Esophagus (tissue), 2 donors: Measurements from ENCODE around the gene DLGAP5. TPM values are rescaled to one million over a fixed set of nuclear protein-coding genes. Genes with fewer than 3 reads are reported as not detected.
A peak's percentile ranks its signal among the peaks of the same experiment; 100 is the strongest.

Source experiments
- H3K27ac ChIP-seq, 2 donors: one replicate each; pipeline ENCODE4 v1.5.1; 2013; ENCODE audit warnings: low read depth in 2 of 2, mild to moderate bottlenecking in 2 of 2, inconsistent platforms in 1 of 2, low read length in 1 of 2, moderate library complexity in 1 of 2
- H3K27me3 ChIP-seq, 2 donors: one replicate each; pipeline ENCODE4 v1.6.1; 2013; ENCODE audit warnings: low read length in 2 of 2, control low read depth in 1 of 2, mild to moderate bottlenecking in 1 of 2; ENCODE audit not compliant: insufficient read depth in 2 of 2, control insufficient read depth in 1 of 2
- H3K36me3 ChIP-seq, 2 donors: one replicate each; pipeline ENCODE4 v1.6.1; 2013; ENCODE audit warnings: low read length in 1 of 2; ENCODE audit not compliant: control insufficient read depth in 2 of 2, insufficient read depth in 2 of 2
- H3K4me1 ChIP-seq, 2 donors: one replicate each; pipeline ENCODE4 v1.6.1; 2013; ENCODE audit warnings: low read length in 1 of 2; ENCODE audit not compliant: control insufficient read depth in 2 of 2, insufficient read depth in 2 of 2
- H3K4me3 ChIP-seq, 2 donors: one replicate each; pipeline ENCODE4 v1.5.1; 2013; ENCODE audit warnings: low read length in 2 of 2, mild to moderate bottlenecking in 2 of 2, low read depth in 1 of 2, moderate library complexity in 1 of 2
- H3K9me3 ChIP-seq, 2 donors: one replicate each; pipeline ENCODE4 v1.6.1; 2013; ENCODE audit warnings: mild to moderate bottlenecking in 2 of 2, low read depth in 1 of 2, low read length in 1 of 2, moderate library complexity in 1 of 2; ENCODE audit not compliant: control insufficient read depth in 2 of 2, insufficient read depth in 1 of 2
- WGBS, 2 donors: extraction: QIAGEN DNeasy Blood & Tissue Kit; methylation state at CpG; one replicate each; pipeline ENCODE4 v1.1.7; 2013; 5-methylcytosine and 5-hydroxymethylcytosine counted together
- polyA plus RNA-seq, 2 donors: library from polyadenylated mRNA; stranded (reverse); fragments of 200-250 nt; gene quantifications; one replicate each; pipeline ENCODE4 v1.2.3, GENCODE V29; 2013
- donor health status: healthy with polysubstance abuse.
- donor health status: Bipolar disorder and iron deficiency.

Gene DLGAP5
- polyA plus RNA-seq, 2 donors = 1.4 to 6.0 TPM

GRCh38 chr14:55221186-55221585 lies 29.8 kb upstream of the DLGAP5 start:
- no peaks in the 10 kb centered on the region for H3K36me3 ChIP-seq
- 71 to 82% methylated on average over 4 of the region's 4 CpGs for WGBS, 2 donors
- H3K9me3 ChIP-seq = no peaks in the 10 kb centered on the region
- H3K27ac ChIP-seq = peak overlapping the region in 1 of 2 donors; percentile 49
- H3K27me3 ChIP-seq = no peaks in the 10 kb centered on the region
- no peak overlapping the region for H3K4me3 ChIP-seq
- no peaks in the 10 kb centered on the region for H3K4me1 ChIP-seq

- Histone ChIP-seq H3K36me3 (no peaks in the 10 kb centered on the region), H3K4me1 (no peaks in the 10 kb centered on the region), H3K4me3 (no peak overlapping the region), H3K27me3 (no peaks in the 10 kb centered on the region), H3K27ac (no peak overlapping the region), H3K9me3 (no peaks in the 10 kb centered on the region)
- 92 to 100% methylated on average over 1 of the region's 1 CpG for WGBS, 2 donors
Measured at GRCh38 chr14:55220230-55220629, 28.8 kb upstream of the DLGAP5 start.

GRCh38 chr14:55212634-55213033 lies 21.2 kb upstream of the DLGAP5 start:
- Histone ChIP-seq H3K4me1 (no peaks in the 10 kb centered on the region), H3K4me3 (no peak overlapping the region), H3K27ac (no peak overlapping the region), H3K9me3 (no peaks in the 10 kb centered on the region), H3K27me3 (no peaks in the 10 kb centered on the region), H3K36me3 (no peaks in the 10 kb centered on the region)
- 72 to 79% methylated on average over 10 of the region's 10 CpGs for WGBS, 2 donors

GRCh38 chr14:55207832-55208231 lies 16.4 kb upstream of the DLGAP5 start:
- Histone ChIP-seq H3K4me1 (no peaks in the 10 kb centered on the region), H3K36me3 (no peaks in the 10 kb centered on the region), H3K27ac (no peak overlapping the region), H3K4me3 (no peak overlapping the region), H3K27me3 (no peaks in the 10 kb centered on the region), H3K9me3 (no peaks in the 10 kb centered on the region)
- 66 to 81% methylated on average over 2 of the region's 2 CpGs for WGBS, 2 donors

GRCh38 chr14:55206175-55206693 lies 14.8 kb upstream of the DLGAP5 start:
- Histone ChIP-seq H3K4me3 (no peak overlapping the region), H3K4me1 (no peaks in the 10 kb centered on the region)

GRCh38 chr14:55201219-55202101 lies 10.1 kb upstream of the DLGAP5 start:
- no peak overlapping the region for H3K27ac ChIP-seq
- H3K4me3 ChIP-seq = no peak overlapping the region
- H3K27me3 ChIP-seq = no peaks in the 10 kb centered on the region
- no peaks in the 10 kb centered on the region for H3K9me3 ChIP-seq
- no peaks in the 10 kb centered on the region for H3K36me3 ChIP-seq
- WGBS, 2 donors = 82 to 92% methylated on average over 17 of the region's 17 CpGs
- no peaks in the 10 kb centered on the region for H3K4me1 ChIP-seq

More at GRCh38 chr14:55206175-55206693, 14.8 kb upstream of the DLGAP5 start:
- WGBS, 2 donors = 33 to 37% methylated on average over 2 of the region's 2 CpGs
- H3K27me3 ChIP-seq = no peaks in the 10 kb centered on the region
- no peaks in the 10 kb centered on the region for H3K36me3 ChIP-seq
- no peak overlapping the region for H3K27ac ChIP-seq
- H3K9me3 ChIP-seq = no peaks in the 10 kb centered on the region

GRCh38 chr14:55200651-55201050 lies 9.3 kb upstream of the DLGAP5 start:
- 79 to 89% methylated on average over 3 of the region's 3 CpGs for WGBS, 2 donors
- Histone ChIP-seq H3K4me3 (no peak overlapping the region), H3K4me1 (no peaks in the 10 kb centered on the region), H3K36me3 (no peaks in the 10 kb centered on the region), H3K27ac (no peak overlapping the region), H3K27me3 (no peaks in the 10 kb centered on the region), H3K9me3 (no peaks in the 10 kb centered on the region)

GRCh38 chr14:55198749-55199148 lies 7.4 kb upstream of the DLGAP5 start:
- Histone ChIP-seq H3K27ac (no peak overlapping the region), H3K4me3 (no peak overlapping the region), H3K27me3 (no peaks in the 10 kb centered on the region), H3K36me3 (no peaks in the 10 kb centered on the region), H3K9me3 (no peaks in the 10 kb centered on the region), H3K4me1 (no peaks in the 10 kb centered on the region)
- 73 to 78% methylated on average over 2 of the region's 2 CpGs for WGBS, 2 donors

GRCh38 chr14:55194656-55195355 lies 3.4 kb upstream of the DLGAP5 start:
- no peaks in the 10 kb centered on the region for H3K4me1 ChIP-seq
- H3K27me3 ChIP-seq = no peaks in the 10 kb centered on the region
- H3K4me3 ChIP-seq = no peak overlapping the region
- H3K9me3 ChIP-seq = no peaks in the 10 kb centered on the region
- H3K27ac ChIP-seq = no peak overlapping the region
- H3K36me3 ChIP-seq = no peaks in the 10 kb centered on the region
- 93 to 94% methylated on average over 5 of the region's 5 CpGs for WGBS, 2 donors
